ENCODE data around the gene MDH1. TPM values are rescaled to one million over a fixed set of nuclear protein-coding genes. Genes with fewer than 3 reads are reported as not detected.

MDH1 gene
- total and polyA plus RNA-seq, 3 donors from 2014 or later: 134 to 180 (median 154) TPM

DNA sequence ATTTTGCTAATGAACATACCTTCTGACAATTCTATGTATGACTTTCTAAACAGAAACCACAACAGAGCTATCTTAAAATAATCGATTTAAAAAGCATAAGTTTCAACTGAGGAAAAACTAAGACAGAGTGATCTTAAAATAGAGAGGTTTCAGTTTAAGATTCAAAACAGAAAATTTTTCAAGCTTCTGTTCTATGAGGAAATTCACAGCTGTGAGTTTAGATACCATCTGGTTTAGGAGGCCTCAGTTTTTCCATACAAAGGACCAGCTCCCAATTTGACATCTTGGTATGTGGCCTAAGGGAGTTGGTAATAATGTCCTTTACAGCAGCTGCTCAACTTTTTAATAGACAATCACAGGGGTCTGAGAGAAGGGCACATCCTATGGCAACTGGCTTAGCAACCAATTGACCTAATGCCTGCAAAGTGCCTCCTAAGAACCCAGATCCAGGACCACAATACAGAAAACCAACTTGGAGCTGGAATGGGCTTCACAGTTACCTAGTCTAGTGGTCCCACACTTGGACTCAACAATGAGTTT lies 39.7 kb downstream of the MDH1 start:
- Histone ChIP-seq H3K27me3 (no peaks in the 10 kb centered on the region), H3K9me3 (no peaks in the 10 kb centered on the region), H3K27ac (no peak overlapping the region), H3K4me1 (no peaks in the 10 kb centered on the region), H3K36me3 (ENCODE audit: low read depth, missing control alignments) (no peaks in the 10 kb centered on the region), H3K4me3 (no peak overlapping the region)
- DNase-seq: no peak
- WGBS, 2 donors: 85 to 89% methylated on average over 1 of the region's 1 CpG
- intact Hi-C loops (cut with DNase I; ENCODE audit: low total_unique reads): no loop called here
- TF ChIP-seq POLR2A (IDR thresholded peaks at IDR 0.05): no peak
- TF ChIP-seq, protein P1, sequence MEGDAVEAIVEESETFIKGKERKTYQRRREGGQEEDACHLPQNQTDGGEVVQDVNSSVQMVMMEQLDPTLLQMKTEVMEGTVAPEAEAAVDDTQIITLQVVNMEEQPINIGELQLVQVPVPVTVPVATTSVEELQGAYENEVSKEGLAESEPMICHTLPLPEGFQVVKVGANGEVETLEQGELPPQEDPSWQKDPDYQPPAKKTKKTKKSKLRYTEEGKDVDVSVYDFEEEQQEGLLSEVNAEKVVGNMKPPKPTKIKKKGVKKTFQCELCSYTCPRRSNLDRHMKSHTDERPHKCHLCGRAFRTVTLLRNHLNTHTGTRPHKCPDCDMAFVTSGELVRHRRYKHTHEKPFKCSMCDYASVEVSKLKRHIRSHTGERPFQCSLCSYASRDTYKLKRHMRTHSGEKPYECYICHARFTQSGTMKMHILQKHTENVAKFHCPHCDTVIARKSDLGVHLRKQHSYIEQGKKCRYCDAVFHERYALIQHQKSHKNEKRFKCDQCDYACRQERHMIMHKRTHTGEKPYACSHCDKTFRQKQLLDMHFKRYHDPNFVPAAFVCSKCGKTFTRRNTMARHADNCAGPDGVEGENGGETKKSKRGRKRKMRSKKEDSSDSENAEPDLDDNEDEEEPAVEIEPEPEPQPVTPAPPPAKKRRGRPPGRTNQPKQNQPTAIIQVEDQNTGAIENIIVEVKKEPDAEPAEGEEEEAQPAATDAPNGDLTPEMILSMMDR (IDR thresholded peaks at IDR 0.05): no peak

DNA sequence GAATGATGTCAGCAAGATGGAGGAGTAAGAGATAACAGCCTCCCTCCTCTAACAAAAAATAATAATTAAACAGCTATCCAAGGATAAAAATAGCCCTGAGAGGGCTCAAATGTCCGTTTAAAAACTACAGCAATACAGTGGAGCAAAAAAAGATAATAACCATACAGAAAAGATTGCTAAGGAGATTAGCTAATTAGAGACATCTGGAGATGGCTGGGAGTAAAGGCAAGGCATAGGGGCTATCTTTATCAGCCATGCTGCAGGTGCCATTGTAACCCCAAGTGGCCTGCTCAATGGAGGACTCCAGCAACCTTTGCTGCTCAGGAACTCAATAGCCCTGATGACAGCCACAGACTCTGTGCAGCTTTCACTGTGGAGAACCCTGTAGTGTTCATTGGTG lies 42.7 kb downstream of the MDH1 start:
- H3K9me3 ChIP-seq: no peaks in the 10 kb centered on the region
- H3K4me1 ChIP-seq: no peaks in the 10 kb centered on the region
- no peak overlapping the region for H3K4me3 ChIP-seq
- TF ChIP-seq, protein P1 (IDR thresholded peaks at IDR 0.05): no peak
- no peak for TF ChIP-seq POLR2A (IDR thresholded peaks at IDR 0.05)
- no peaks in the 10 kb centered on the region for H3K27me3 ChIP-seq
- no peaks in the 10 kb centered on the region for H3K36me3 ChIP-seq (ENCODE audit: low read depth, missing control alignments)
- 44 to 60% methylated on average over 1 of the region's 1 CpG for WGBS, 2 donors
- intact Hi-C loops (cut with DNase I; ENCODE audit: low total_unique reads): no loop called here
- H3K27ac ChIP-seq: no peak overlapping the region
- DNase-seq: no peak

DNA sequence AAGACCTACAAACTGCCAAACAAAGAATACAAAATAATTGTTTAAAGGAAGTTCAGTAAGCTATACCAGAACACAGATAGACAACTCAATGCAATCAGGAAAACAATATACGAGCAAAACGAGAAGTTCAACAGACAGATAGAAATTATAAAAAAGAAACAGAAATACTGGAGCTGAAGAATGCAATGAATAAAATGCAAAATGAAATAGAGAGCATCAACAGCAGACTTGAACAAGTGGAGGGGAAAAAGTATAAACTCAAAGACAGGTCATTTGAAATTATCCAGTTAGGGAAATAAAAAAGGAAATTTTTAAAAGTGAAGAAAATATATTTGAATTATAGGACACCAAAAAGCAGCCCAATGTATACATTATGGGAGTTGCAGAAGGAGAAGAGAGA lies 43.6 kb downstream of the MDH1 start:
- intact Hi-C loops (cut with DNase I; ENCODE audit: low total_unique reads): no loop called here
- Histone ChIP-seq H3K36me3 (ENCODE audit: low read depth, missing control alignments) (no peaks in the 10 kb centered on the region), H3K27me3 (no peaks in the 10 kb centered on the region), H3K4me3 (no peak overlapping the region), H3K9me3 (no peaks in the 10 kb centered on the region), H3K4me1 (no peaks in the 10 kb centered on the region), H3K27ac (no peak overlapping the region)
- TF ChIP-seq, protein P1 (IDR thresholded peaks at IDR 0.05): no peak
- no peak for TF ChIP-seq POLR2A (IDR thresholded peaks at IDR 0.05)
- 89 to 92% methylated on average over 2 of the region's 2 CpGs for WGBS, 2 donors
- no peak for DNase-seq

DNA sequence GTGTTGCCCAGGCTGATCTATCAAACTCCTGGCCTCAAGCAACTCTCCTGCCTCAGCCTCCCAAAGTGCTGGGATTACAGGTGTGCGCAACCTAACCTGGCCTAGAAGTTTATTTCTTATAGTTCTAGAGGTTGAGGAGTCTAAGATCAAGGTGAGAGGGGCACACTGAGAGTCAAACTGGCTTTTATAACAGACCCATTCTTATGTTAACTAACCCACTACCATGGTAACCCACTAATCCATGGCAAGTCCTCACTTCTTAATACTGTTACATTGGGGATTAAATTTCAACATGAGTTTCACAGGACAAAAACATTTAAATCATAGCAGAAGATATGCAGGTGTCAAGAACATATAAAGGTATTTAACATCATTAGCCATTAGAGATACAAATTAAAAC lies 50.6 kb downstream of the MDH1 start:
- TF ChIP-seq, protein P1 (IDR thresholded peaks at IDR 0.05): no peak
- TF ChIP-seq POLR2A (IDR thresholded peaks at IDR 0.05): no peak
- no peak overlapping the region for H3K27ac ChIP-seq
- H3K4me1 ChIP-seq: no peaks in the 10 kb centered on the region
- intact Hi-C loops (cut with DNase I; ENCODE audit: low total_unique reads): no loop called here
- 89 to 100% methylated on average over 1 of the region's 1 CpG for WGBS, 2 donors
- H3K4me3 ChIP-seq: no peak overlapping the region
- H3K36me3 ChIP-seq (ENCODE audit: low read depth, missing control alignments): no peaks in the 10 kb centered on the region
- DNase-seq: no peak
- no peaks in the 10 kb centered on the region for H3K9me3 ChIP-seq
- no peaks in the 10 kb centered on the region for H3K27me3 ChIP-seq

DNA sequence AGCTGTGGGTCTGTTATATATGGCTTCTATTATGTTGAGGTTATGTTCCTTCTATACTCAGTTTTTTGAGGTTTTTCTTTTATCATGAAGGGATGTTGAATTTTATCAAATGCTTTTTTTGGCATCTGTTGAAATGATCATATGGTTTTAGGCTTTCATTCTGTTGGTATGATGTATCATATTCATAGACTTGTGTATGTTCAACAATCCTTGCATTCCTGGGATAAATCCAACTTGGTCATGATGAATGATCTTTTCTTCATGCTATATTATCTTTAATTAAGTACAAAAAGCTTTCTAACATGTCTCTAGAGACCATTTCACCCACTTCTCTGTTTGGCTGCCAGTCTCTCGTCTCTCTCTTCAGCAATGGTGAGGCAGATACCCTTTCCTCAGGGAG lies 54.2 kb downstream of the MDH1 start:
- no peak overlapping the region for H3K27ac ChIP-seq
- TF ChIP-seq, protein P1 (IDR thresholded peaks at IDR 0.05): no peak
- no peak for TF ChIP-seq POLR2A (IDR thresholded peaks at IDR 0.05)
- 92 to 95% methylated on average over 1 of the region's 1 CpG for WGBS, 2 donors
- no peaks in the 10 kb centered on the region for H3K9me3 ChIP-seq
- intact Hi-C loops (cut with DNase I; ENCODE audit: low total_unique reads): no loop called here
- H3K4me1 ChIP-seq: no peaks in the 10 kb centered on the region
- no peaks in the 10 kb centered on the region for H3K27me3 ChIP-seq
- no peak overlapping the region for H3K4me3 ChIP-seq
- no peaks in the 10 kb centered on the region for H3K36me3 ChIP-seq (ENCODE audit: low read depth, missing control alignments)
- no peak for DNase-seq
